ENCODE results near the gene ARL14EPL. TPM values are rescaled to one million over a fixed set of nuclear protein-coding genes. Genes with fewer than 3 reads are reported as not detected.

Gene ARL14EPL
- total RNA-seq, 4 donors from 2014 or later = not detected

DNA sequence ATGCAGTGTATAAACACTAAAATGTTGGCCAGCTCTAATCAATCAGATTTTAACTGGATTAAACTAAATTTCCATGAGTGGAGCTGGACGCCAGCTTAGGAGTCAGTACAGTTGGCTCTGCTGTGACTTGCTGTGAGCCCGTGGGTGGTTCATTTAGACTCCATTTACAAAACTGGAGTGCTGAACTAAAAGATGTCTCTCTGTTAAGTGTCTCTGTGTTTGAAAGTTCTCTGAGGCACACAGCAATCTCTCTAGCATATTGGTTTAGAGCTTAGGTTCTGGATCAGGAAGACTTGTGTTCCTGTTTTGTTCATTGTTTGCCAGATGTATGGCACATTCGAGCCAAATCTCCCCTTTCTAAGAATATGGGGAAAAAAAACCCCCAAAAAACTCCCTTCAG, 28.0 kb upstream of the ARL14EPL start:
- no peak for TF ChIP-seq CTCF (IDR thresholded peaks at IDR 0.05; ENCODE audit: low read depth)

DNA sequence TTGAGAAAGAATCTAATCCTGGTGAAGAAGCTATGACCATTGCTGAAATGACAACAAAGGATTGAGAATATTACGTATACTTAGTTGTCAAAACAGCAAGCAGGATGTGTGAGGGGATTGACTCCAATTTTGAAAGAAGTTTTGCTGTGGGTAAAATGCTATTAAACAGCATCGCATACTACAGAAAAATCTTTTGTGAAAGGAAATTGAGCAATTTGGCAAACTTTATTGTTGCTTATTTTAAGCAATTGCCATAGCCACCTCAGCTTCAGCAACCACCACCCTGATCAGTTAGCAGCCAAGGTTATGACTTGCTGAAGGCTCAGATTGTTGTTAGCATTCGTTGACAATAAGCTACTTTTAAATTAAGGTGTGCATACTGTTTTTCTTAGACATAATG, 22.5 kb upstream of the ARL14EPL start:
- TF ChIP-seq CTCF (IDR thresholded peaks at IDR 0.05; ENCODE audit: low read depth) = no peak

DNA sequence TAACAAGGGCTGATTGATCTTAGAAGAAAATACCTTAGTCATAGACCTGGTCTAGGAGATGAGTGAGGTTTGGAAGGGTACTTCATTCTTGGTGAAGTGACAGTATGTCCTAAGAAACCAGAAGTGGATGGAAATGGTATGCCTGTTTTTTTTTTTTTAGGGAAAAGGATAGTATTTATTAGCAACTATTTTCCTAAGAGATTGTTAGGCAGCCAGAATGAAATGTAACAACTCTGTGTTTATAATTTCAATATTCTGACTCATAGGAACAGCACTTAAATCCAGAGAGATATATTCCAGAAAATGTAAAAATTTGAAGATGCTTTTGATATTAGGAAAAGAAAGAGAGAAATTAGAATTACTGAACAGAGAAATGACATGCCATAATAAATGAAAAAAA, 21.2 kb upstream of the ARL14EPL start:
- TF ChIP-seq CTCF (IDR thresholded peaks at IDR 0.05; ENCODE audit: low read depth) = no peak

GRCh38 chr5:116013207-116013785, 19.0 kb upstream of the ARL14EPL start:
- TF ChIP-seq CTCF (IDR thresholded peaks at IDR 0.05; ENCODE audit: low read depth) = no peak

GRCh38 chr5:116013936-116014335, 18.3 kb upstream of the ARL14EPL start:
- TF ChIP-seq CTCF (IDR thresholded peaks at IDR 0.05; ENCODE audit: low read depth) = no peak

GRCh38 chr5:116023619-116024018, 8.7 kb upstream of the ARL14EPL start:
- no peak for TF ChIP-seq CTCF (IDR thresholded peaks at IDR 0.05; ENCODE audit: low read depth)

GRCh38 chr5:116025866-116026265, 6.4 kb upstream of the ARL14EPL start:
- TF ChIP-seq CTCF (IDR thresholded peaks at IDR 0.05; ENCODE audit: low read depth) = no peak
